GM18951 (cell line): ENCODE data around the gene CHD9.

Experiments
- POLR2A ChIP-seq: IDR thresholded peaks from 4 replicates; pipeline ENCODE4 v1.6.1; 2011; ENCODE audit warnings: mild to moderate bottlenecking; ENCODE audit not compliant: insufficient read length, insufficient read depth; ENCODE audit errors: extremely low read depth
- in situ Hi-C: fragments of 300-500 bp; cut with MboI; formaldehyde crosslinking; loops from one replicate; pipeline ENCODE4 v1.12.0; 2022; ENCODE audit warnings: low sequenced_read_pairs, mixed read lengths, inconsistent platforms; ENCODE audit not compliant: unreplicated experiment

The CHD9 gene

DNA sequence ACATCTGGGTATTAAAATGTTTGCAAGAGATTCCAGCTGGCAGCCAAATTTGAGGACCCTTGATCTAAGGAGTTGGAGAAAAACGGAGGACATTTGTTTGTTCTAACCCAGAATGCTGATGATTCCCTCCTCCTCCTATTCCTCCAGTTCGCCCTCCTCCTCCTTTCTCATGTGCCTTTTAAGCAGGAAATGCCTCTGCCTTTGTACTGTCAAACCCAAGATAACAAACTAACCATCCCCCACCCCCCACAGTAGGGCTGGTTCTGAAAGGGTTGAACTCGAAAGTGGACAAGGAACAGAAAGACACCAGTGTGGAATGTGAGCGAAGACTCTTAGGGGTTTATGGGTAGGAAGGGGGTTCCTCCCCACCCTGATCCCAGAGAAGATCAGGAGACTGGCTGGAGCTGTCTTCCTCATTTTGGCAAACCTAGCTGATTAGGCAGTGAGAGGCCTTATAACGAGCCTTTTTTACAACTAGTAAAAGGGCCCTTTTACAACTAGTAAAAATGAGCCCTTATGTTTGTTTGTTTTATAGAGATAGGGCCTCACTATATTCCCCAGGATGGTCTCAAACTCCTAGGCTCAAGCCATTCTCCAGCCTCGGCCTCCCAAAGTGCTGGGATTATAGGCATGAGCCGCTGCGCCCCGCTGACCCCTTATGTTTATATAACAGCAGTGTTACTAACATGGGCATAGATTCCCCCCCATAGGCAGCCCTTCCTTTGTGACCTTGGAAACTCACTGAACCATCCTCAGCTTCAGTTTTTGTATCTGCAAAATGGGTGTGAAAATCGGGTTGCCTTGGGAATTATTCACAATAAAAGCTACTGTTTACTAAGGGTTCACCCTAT is 975 bp downstream of the CHD9 start:
- peak; percentile 13 for TF ChIP-seq POLR2A
- in situ Hi-C loops = no loop called here

DNA sequence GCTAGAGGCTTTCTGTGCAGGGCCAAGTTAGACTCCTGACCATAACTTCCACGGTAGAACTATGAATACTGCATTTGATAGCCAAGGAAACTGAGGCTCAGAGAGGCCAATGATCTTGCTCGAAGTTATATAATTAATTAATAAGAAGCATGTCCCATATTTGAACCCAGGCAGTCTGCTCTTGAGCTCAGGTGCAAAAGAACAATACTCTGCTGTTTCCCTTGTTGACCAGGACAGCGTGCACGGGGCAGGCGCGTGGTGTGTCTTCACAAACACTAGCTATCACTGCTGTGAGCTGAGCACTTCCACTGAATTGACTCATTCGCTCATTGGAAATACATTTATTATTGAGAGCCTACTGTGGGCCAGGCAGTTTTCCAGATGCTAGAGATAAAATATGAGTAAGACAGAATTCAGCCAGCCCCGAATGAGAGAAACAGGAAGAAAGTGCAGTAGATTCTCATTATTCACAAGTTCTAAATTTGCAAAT is 1.6 kb downstream of the CHD9 start:
- TF ChIP-seq POLR2A = no peak
- in situ Hi-C loops = no loop called here

DNA sequence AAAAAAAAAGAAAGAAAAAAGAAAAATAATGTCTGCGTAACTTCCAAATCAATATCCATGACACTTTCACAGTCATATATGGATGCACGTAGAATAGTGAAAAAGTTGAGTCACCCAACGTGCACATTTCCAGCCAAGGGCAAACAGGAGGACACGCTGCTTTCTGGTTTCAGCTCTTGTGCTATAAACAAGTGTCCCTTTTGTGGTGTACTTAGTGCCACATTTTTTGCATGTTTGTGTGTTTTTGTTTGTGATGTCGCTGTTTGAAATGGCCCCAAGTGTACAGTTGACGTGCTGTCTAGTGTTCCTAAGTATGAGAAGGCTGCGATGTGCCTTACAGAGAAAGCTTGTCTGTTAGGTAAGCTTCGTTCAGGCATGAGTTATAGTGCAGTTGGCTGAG is 2.9 kb downstream of the CHD9 start:
- TF ChIP-seq POLR2A = no peak
- in situ Hi-C loops = no loop called here

DNA sequence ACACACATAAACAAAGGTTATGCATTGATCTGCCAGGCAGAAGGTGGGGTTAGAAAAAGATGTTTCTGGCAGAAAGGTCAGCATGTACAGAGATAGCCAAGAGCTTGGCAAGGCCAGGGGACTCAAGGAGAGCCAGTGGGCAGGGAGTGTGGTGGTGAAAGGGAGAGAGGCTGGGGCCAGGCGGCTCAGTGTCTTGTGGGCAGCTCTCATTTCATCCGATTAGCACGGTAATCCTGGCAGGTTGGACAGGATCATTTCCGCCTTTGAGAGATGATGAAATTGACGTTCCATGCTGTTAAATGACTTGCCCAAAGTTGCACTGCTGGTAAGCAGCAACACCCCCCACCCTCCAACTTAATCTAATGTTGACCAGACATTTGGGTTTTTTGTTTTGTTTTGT is 3.6 kb downstream of the CHD9 start:
- in situ Hi-C loops = no loop called here

DNA sequence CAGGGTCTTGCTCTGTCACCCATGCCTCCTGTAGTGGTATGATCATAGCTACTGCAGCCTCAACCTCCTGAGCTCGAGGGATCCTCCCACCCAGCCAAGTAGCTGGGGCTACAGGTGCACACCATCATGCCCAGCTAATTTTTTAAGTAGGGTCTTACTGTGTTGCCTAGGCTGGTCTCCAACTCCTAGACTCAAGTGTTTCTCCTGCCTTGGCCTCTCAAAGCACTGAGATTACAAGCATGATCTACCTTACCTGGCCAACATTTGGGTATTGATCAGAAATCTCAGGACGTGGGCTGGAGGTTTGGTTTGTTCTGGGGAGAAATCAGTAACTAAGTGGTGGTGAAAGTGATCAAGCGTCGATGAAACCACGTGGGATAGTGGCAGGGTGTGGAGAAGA is 4.1 kb downstream of the CHD9 start:
- no peak for TF ChIP-seq POLR2A
- in situ Hi-C loops = no loop called here

More for the DNA sequence above, 3.6 kb downstream of the CHD9 start:
- TF ChIP-seq POLR2A = no peak

DNA sequence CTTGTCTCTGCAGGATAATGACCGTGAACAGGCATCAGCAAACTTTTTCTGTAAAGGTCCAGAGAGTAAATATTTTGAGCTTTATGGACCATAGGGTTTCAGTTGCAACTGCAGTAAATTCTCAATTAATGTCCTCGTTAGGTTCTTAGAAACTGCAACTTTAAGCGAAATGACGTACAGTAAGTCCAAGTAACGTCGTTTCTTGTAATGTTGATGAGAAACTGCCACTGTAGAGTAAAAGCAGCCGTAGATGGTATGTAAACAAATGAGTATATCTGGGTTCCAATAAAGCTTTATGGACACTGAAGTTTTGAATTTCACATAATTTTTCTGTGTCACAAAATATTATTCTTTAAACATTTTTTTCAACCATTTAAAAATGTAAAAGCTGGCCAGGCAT is 4.9 kb downstream of the CHD9 start:
- in situ Hi-C loops = loop anchor here (10.0 kb wide), 1 partner anchor 65 kb away; no protein-coding TSS in a partner anchor
- no peak for TF ChIP-seq POLR2A

DNA sequence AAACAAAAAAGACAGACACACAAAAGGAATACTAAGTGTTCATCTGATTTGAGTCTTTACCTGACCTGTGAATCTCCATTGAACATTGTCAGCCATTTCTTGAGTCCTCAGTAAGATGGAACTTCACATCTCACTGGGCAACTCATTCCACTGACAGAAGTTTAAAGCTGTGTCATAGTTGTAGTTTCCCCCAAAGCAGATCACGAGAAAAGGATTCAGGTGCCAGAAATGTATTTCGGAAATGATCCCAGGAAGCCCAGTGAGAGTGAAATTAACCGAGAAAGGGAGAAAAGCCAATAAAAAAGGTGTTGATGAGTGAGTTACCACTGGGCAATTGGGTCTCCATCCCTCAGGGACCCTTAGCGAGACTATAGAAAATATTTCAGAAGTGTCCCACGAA is 6.5 kb downstream of the CHD9 start:
- in situ Hi-C loops = loop anchor here (10.0 kb wide), 1 partner anchor 64 kb away; no protein-coding TSS in a partner anchor
- TF ChIP-seq POLR2A = no peak

DNA sequence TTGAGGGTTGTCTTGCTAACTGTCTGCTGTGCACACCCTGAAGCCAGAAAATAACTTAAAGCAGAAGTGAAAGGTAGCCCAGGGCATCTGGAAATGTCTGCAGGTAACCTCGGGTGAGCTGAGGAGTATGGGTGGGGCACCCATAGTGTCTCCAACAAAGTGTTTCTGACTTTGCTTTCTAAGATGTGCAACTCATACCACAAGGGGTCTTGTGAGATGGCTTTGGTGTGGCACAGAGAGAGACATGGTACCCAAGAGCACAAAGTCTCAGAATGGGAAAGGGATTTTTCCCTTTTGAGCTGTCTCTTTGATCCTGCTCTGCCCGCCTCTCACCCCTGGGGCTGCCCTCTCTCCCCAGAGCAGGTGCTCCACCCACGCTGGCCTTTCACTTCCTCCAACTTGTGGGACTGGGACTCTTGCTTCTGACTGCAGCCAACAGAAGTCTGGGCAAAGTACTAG is 6.9 kb downstream of the CHD9 start:
- in situ Hi-C loops = loop anchor here (10.0 kb wide), 1 partner anchor 63 kb away; no protein-coding TSS in a partner anchor
- peak; percentile 17 for TF ChIP-seq POLR2A

DNA sequence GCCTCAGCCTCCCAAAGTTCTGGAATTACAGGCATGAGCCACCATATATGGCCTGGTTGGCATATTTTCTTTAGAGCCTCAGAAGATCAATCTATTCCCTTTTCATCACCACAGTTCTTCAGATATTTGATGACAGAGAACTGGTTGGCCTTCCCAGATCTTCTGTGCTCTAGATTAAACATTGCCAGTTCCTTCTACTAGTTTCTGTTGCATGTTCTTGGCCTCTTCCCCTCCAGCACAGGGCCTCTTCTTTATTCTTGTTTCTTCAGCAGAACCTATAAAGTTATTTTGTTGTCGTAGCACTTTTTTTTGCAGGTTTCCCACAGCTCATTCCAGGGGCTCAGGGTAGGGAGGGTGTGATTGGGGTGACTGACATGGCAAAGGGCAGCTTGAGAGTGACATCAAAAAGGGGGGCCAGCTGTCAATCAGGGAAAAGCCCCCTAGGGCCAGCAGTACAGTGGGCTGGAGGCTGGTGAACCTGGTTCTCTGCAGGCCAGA is 9.3 kb downstream of the CHD9 start:
- TF ChIP-seq POLR2A = no peak
- in situ Hi-C loops = loop anchor here (10.0 kb wide), 1 partner anchor 61 kb away; no protein-coding TSS in a partner anchor

DNA sequence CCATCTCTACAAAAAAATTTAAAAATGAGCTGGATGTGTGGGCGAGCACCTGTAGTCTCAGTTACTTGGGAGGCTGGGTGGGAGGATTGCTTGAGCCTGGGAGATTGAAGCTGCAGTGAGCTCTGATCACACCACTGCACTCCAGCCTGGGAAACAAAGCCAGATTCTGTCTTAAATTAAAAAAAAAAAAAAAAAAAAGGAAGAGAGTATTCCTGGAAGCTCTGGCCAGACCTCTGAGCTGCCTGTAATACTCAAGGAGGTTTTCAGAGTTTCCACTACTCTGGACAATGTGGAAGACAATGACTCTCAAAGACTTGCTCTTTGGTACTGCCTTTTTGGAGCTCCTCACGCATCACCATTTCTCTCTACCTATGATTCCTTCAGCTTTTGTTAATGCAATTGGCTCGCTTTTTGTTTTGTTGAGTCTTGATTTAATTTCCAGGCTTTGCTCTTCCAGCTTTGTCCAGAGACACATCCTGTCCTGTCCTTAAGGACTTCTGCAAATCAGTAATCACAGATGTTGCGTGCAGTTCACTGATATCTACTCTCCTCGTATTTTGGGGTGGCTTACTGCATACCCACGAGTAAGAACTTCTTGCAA is 10.8 kb downstream of the CHD9 start:
- in situ Hi-C loops = loop anchor here (10.0 kb wide), 1 partner anchor 59 kb away; no protein-coding TSS in a partner anchor
- TF ChIP-seq POLR2A = no peak

DNA sequence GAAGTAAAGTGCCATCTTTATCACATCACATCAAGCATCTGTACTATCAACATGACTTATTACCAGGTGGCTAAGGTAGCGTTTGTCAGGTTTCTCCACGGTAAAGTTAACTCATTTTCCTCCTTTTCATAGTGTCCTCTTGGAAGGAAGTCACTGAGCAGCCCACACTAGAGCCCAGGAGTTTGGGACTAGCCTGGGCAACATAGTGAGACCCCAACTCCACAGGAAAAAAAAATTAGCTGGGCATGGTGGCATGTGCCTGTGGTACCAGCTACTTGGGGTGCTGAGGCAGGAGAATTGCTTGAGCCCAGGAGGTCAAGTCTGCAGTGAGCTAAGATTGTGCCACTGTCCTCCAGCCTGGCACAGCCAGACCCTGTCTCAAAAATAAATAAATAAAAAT is 12.9 kb downstream of the CHD9 start:
- TF ChIP-seq POLR2A = no peak
- in situ Hi-C loops = loop anchor here (10.0 kb wide), 1 partner anchor 57 kb away; no protein-coding TSS in a partner anchor

DNA sequence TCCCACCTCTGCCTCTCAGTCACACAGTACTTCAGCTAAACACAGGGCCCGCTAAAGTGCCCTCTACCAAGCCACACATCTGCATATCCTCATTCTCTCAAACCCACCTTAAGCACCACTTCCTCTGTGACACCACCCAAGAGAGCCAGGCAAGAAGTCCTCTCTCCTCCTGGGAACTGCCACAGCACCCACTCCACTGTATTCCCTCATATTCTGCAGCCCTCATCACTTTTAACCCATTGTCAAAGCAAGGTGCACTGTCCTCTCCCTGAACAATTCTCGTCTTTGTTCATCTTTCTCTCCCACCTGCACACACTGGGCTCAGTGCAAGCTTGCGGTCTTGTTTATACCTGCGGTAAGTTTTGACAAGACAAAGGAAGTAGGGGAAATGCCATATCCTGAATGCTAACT is 13.6 kb downstream of the CHD9 start:
- in situ Hi-C loops = loop anchor here (10.0 kb wide), 1 partner anchor 56 kb away; no protein-coding TSS in a partner anchor
- TF ChIP-seq POLR2A = no peak

DNA sequence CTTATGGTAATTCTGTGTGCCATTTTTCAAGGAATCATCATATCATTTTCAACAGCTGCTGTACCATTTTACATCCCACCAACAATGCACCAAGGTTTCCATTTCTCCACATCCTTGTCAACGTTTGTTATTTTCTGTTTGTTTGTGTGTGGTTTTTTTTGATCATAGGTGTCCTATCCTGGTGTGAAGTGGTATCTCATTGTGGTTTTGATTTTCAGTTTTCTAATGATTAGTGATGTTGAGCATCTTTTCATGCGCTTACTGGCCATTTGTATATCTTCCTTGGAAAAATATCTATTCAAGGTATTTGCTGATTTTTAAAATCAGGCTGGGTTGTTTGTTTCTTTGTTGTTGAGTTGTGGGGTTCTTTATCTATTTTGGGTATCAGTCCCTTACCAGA is 15.0 kb downstream of the CHD9 start:
- in situ Hi-C loops = loop anchor here (10.0 kb wide), 1 partner anchor 55 kb away; no protein-coding TSS in a partner anchor
- no peak for TF ChIP-seq POLR2A
